GM12892 (cell line): ENCODE results near the gene ERCC2.

Experiments used
- POLR2A ChIP-seq: IDR thresholded peaks from 2 replicates; pipeline ENCODE4 v1.6.1; 2011; ENCODE audit warnings: low read depth, low read length, control low read depth
- POLR2AphosphoS5 ChIP-seq: IDR thresholded peaks from 2 replicates; pipeline ENCODE4 v1.6.1; 2011; ENCODE audit warnings: low read depth, low read length, control low read depth
- TAF1 ChIP-seq: IDR thresholded peaks from 2 replicates; pipeline ENCODE4 v1.6.1; 2011; ENCODE audit warnings: low read depth, mild to moderate bottlenecking, control low read depth, low read length, borderline replicate concordance

DNA sequence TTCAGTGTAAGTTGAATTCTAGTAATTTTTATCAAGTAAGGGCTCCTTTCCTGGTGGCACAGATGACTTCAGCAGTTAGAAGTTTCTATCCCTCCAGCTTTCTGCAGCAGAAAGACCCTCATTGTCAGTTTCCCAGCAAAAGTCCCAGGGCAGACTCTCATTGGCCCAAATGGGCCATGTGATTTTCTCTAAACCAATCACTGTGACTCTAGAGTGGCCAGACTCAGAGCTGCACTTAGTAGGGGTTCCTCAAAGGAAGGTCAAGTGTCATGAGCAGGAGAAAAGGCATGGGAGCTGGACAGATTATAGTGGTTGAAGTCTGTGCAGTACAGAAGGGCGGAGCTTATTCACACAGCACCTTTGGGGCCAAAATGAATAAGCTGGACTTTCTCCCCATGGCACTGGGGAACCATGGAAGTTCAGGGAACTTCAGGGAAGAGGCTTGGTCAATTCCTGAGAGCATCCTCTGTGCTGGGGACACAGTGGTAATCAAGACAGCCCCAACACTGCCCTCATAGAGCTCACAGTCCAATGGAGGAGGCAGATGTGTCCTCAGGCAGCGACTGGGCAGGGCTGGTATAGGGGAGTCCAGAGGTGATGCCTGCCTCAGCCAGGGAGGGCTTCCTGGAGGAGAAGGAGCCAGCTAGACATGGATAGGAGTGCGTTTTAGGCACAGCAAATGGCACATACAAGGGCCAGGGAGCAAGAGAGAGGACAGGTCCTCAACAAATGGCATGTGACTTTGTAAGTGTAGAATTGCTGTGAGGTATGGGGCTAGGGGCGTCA, 66.0 kb downstream of the ERCC2 start:
- TF ChIP-seq POLR2A = no peak
- TF ChIP-seq POLR2AphosphoS5 = no peak
- TF ChIP-seq TAF1 = no peak
